Memory B cell (primary cell): Measurements from ENCODE around the gene KYNU.
A peak's percentile ranks its signal among the peaks of the same experiment; 100 is the strongest.
"Not testable (repeated sequence)": the region's sequence is repeated elsewhere in the genome, so short reads cannot be mapped to it uniquely, and the experiment has no call there.

Experiments
- ATAC-seq: fragments of 150-1000 bp; cut with Tn5 transposase; 2 replicates; pipeline ENCODE4 v1.10.0; 2021; ENCODE audit warnings: low read depth, mild to moderate bottlenecking, moderate library complexity
- DNase-seq, 2 donors: peaks; one replicate each; pipeline ENCODE4 v3.0.0; 2022; ENCODE audit warnings: low spot score in 2 of 2
- H3K27ac Mint-ChIP-seq: one replicate; pipeline ENCODE4 v1.8.0; 2022; ENCODE audit warnings: mild to moderate bottlenecking, moderate library complexity, mixed read lengths
- H3K27me3 Mint-ChIP-seq: one replicate; pipeline ENCODE4 v1.8.0; 2022; ENCODE audit warnings: mixed read lengths
- H3K36me3 Mint-ChIP-seq: one replicate; pipeline ENCODE4 v1.8.0; 2022; ENCODE audit warnings: mild to moderate bottlenecking, mixed read lengths
- H3K4me1 Mint-ChIP-seq: one replicate; pipeline ENCODE4 v1.8.0; 2022; ENCODE audit warnings: mixed read lengths
- H3K4me3 Mint-ChIP-seq: one replicate; pipeline ENCODE4 v1.8.0; 2022; ENCODE audit warnings: mild to moderate bottlenecking, moderate library complexity, mixed read lengths
- H3K9me3 Mint-ChIP-seq: one replicate; pipeline ENCODE4 v1.8.0; 2022; ENCODE audit warnings: mixed read lengths

Gene KYNU

DNA sequence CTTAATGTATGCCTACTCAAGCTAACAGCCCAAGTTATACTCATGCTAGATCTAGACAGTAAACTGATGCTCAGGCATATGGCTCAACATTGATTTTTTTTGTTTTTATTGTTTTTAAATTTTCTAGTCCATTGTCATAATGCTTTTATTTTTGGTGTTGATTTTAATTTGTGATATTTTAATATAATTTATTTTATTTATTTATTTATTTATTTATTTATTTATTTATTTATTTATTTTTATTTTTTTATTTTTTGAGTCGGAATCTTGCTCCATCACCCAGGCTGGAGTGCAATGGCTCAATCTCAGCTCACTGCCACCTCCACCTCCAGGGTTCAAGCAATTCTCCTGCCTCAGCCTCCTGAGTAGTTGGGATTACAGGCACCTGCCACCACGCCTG is 12.9 kb upstream of the KYNU start:
- H3K36me3 Mint-ChIP-seq, ATAC-seq, H3K27me3 Mint-ChIP-seq, H3K4me3 Mint-ChIP-seq, H3K27ac Mint-ChIP-seq, DNase-seq, H3K9me3 Mint-ChIP-seq: not testable (repeated sequence)
- peaks cover 32% of the 10 kb centered on the region for H3K4me1 Mint-ChIP-seq

- Mint-ChIP-seq H3K9me3 (no peaks in the 10 kb centered on the region), H3K4me1 (peaks cover 34% of the 10 kb centered on the region), H3K4me3 (peak overlapping the region; percentile 86), H3K27me3 (no peaks in the 10 kb centered on the region), H3K27ac (peak overlapping the region; percentile 97), H3K36me3 (peaks cover 3% of the 10 kb centered on the region)
- ATAC-seq (peak; percentile 89), DNase-seq (peak in 1 of 2 donors; percentile 52)
These were observed 11.5 kb upstream of the KYNU start for GRCh38 chr2:142865924-142866323.

GRCh38 chr2:142866426-142866825 is 11.0 kb upstream of the KYNU start:
- peak overlapping the region; percentile 53 for H3K4me3 Mint-ChIP-seq
- no peaks in the 10 kb centered on the region for H3K9me3 Mint-ChIP-seq
- no peak for DNase-seq
- H3K36me3 Mint-ChIP-seq = peaks cover 3% of the 10 kb centered on the region
- peaks cover 34% of the 10 kb centered on the region for H3K4me1 Mint-ChIP-seq
- no peak for ATAC-seq
- H3K27ac Mint-ChIP-seq = peak overlapping the region; percentile 97
- no peaks in the 10 kb centered on the region for H3K27me3 Mint-ChIP-seq

- peaks cover 3% of the 10 kb centered on the region for H3K36me3 Mint-ChIP-seq
These were observed 10.3 kb upstream of the KYNU start for GRCh38 chr2:142867136-142867535.

GRCh38 chr2:142868229-142868762 is 9.2 kb upstream of the KYNU start:
- Mint-ChIP-seq H3K27ac (peak overlapping the region; percentile 97), H3K36me3 (peaks cover 3% of the 10 kb centered on the region), H3K4me3 (peak overlapping the region; percentile 76), H3K27me3 (no peaks in the 10 kb centered on the region), H3K9me3 (no peaks in the 10 kb centered on the region), H3K4me1 (peaks cover 37% of the 10 kb centered on the region)
- DNase-seq (peak; percentile 25 to 32), ATAC-seq (peak; percentile 51)

More at GRCh38 chr2:142867136-142867535, 10.3 kb upstream of the KYNU start:
- H3K27me3 Mint-ChIP-seq = no peaks in the 10 kb centered on the region
- peak overlapping the region; percentile 53 for H3K4me3 Mint-ChIP-seq
- no peaks in the 10 kb centered on the region for H3K9me3 Mint-ChIP-seq
- peak; percentile 14 for ATAC-seq
- H3K27ac Mint-ChIP-seq = peak overlapping the region; percentile 97
- H3K4me1 Mint-ChIP-seq = peaks cover 34% of the 10 kb centered on the region
- DNase-seq = no peak

- not testable (repeated sequence) for DNase-seq, H3K36me3 Mint-ChIP-seq, ATAC-seq, H3K9me3 Mint-ChIP-seq, H3K27me3 Mint-ChIP-seq
- Mint-ChIP-seq H3K4me3 (peak overlapping the region; percentile 76), H3K4me1 (peaks cover 37% of the 10 kb centered on the region), H3K27ac (peak overlapping the region; percentile 97)
These were observed 8.4 kb upstream of the KYNU start for GRCh38 chr2:142869065-142869460.

- Mint-ChIP-seq H3K4me1 (peaks cover 40% of the 10 kb centered on the region), H3K4me3 (peak overlapping the region; percentile 76), H3K36me3 (peaks cover 3% of the 10 kb centered on the region), H3K9me3 (no peaks in the 10 kb centered on the region), H3K27me3 (no peaks in the 10 kb centered on the region), H3K27ac (peak overlapping the region; percentile 97)
- DNase-seq (no peak), ATAC-seq (no peak)
These were observed 7.9 kb upstream of the KYNU start for GRCh38 chr2:142869461-142870106.

- Mint-ChIP-seq H3K4me3 (peak overlapping the region; percentile 59), H3K27ac (peak overlapping the region; percentile 48), H3K27me3 (no peaks in the 10 kb centered on the region), H3K9me3 (no peaks in the 10 kb centered on the region), H3K4me1 (peaks cover 40% of the 10 kb centered on the region), H3K36me3 (peaks cover 3% of the 10 kb centered on the region)
- DNase-seq (no peak), ATAC-seq (no peak)
These were observed 6.9 kb upstream of the KYNU start for GRCh38 chr2:142870526-142870925.

GRCh38 chr2:142871396-142871795 is 6.1 kb upstream of the KYNU start:
- no peaks in the 10 kb centered on the region for H3K9me3 Mint-ChIP-seq
- H3K36me3 Mint-ChIP-seq = peaks cover 3% of the 10 kb centered on the region
- no peaks in the 10 kb centered on the region for H3K27me3 Mint-ChIP-seq
- peaks cover 35% of the 10 kb centered on the region for H3K4me1 Mint-ChIP-seq
- peak in 1 of 2 donors; percentile 16 for DNase-seq
- H3K27ac Mint-ChIP-seq = peak overlapping the region; percentile 78
- peak overlapping the region; percentile 40 for H3K4me3 Mint-ChIP-seq
- ATAC-seq = peak; percentile 16

DNA sequence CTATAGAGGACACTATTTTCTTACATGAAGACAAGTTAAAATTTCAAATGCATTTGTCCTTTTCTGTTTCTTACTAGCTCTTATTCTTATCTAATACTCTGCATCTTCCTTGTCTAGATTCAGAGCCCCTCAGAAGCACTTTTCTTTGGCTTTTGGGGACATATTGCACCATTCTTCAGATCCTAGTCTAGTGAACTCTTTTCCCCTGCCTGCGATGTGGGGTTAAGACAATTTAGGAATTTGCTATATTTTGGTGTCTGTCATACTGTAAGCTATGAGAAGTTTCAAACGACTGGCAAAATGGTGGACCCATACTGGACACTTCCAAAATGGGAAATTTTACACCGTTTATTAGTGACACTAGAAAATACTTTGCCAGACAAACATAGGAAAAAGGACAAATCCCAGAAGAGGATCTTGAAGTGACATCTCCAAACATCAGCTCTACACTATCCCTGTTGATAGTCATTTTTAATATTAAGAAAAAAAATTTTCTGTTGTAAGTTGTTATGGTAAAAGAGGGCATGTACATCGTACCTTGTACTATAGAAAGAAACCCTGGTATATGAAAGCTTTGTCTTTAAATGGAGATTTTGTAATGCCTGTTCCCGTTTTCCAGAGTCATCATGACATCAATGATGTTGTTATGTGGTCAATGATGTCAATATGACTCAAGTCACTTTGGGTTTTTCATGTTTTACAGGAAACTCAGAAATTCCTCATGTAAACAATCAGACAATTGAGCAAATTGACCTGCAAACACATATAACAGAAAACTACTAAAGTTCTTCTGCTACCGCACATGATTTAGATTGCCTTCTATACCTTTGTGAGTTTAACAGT is 4.4 kb upstream of the KYNU start:
- H3K27me3 Mint-ChIP-seq = no peaks in the 10 kb centered on the region
- H3K27ac Mint-ChIP-seq = peak overlapping the region; percentile 91
- ATAC-seq (peak; percentile 13), DNase-seq (no peak)
- H3K4me1 Mint-ChIP-seq = peaks cover 31% of the 10 kb centered on the region
- H3K9me3 Mint-ChIP-seq = no peaks in the 10 kb centered on the region
- H3K4me3 Mint-ChIP-seq = no peak overlapping the region
- peaks cover 3% of the 10 kb centered on the region for H3K36me3 Mint-ChIP-seq

DNA sequence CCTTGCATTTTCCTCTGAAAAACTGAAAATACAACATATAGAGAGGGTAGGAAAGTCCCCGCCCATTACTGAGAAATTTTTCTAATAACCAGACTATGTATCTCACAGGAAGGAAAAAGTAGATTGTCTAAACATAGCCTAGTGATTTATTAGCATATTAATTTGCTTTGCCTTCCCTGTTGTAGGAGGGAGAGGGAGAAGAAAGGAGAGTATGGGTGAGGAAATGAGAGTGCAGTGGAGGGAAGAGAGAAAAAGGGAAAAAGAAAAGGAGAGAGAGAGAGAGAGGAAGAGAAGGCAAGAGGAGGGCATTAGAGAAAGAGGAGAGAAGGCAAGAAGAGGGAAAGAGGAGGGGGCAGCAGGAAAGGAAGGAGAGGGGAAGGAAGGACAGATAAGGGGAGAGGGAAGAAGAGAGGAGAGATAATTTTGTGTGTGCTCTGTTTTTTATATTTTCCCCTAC is 3.6 kb upstream of the KYNU start:
- H3K27me3 Mint-ChIP-seq = no peaks in the 10 kb centered on the region
- peaks cover 27% of the 10 kb centered on the region for H3K4me1 Mint-ChIP-seq
- H3K9me3 Mint-ChIP-seq = no peaks in the 10 kb centered on the region
- H3K27ac Mint-ChIP-seq = peak overlapping the region; percentile 91
- no peaks in the 10 kb centered on the region for H3K36me3 Mint-ChIP-seq
- DNase-seq (no peak), ATAC-seq (no peak)
- H3K4me3 Mint-ChIP-seq = peak overlapping the region; percentile 61

DNA sequence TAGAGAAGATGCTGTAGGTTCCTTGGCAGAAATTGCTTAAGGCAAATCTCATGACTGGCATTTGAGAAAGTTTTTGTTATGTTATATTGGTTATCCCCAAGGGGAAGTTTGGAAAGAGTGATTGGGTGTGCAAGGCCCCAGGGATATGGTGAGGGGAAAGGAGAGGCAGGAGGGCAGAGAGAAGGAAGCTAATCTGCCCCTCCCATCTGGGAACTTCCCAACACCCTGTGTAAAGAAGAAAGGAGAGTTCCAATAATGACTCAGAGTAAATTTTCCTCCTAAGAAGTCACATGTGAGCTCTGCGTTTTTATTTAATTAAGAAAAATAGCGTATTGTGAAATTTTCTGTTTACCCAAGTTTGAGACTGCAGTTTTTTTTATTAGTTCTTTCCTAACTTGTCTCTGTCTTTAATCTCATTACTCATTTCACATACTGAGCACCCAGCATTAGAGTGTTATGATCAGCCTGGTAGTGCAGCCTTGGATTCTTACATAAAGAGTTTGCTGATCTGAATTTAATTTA is 3.1 kb upstream of the KYNU start:
- DNase-seq = no peak
- Mint-ChIP-seq H3K27ac (peak overlapping the region; percentile 91), H3K36me3 (no peaks in the 10 kb centered on the region), H3K4me3 (peak overlapping the region; percentile 19), H3K27me3 (no peaks in the 10 kb centered on the region), H3K4me1 (peaks cover 32% of the 10 kb centered on the region), H3K9me3 (no peaks in the 10 kb centered on the region)
- ATAC-seq = peak; percentile 7

- no peak for DNase-seq
- Mint-ChIP-seq H3K27me3 (no peaks in the 10 kb centered on the region), H3K27ac (peak overlapping the region; percentile 91), H3K4me1 (peaks cover 37% of the 10 kb centered on the region), H3K4me3 (no peak overlapping the region), H3K9me3 (no peaks in the 10 kb centered on the region), H3K36me3 (no peaks in the 10 kb centered on the region)
- ATAC-seq = no peak
These were observed 2.5 kb upstream of the KYNU start for GRCh38 chr2:142875010-142875409.

- Mint-ChIP-seq H3K27ac (peak overlapping the region; percentile 85), H3K9me3 (no peaks in the 10 kb centered on the region), H3K4me3 (no peak overlapping the region), H3K36me3 (no peaks in the 10 kb centered on the region), H3K4me1 (peaks cover 41% of the 10 kb centered on the region), H3K27me3 (no peaks in the 10 kb centered on the region)
- DNase-seq (no peak), ATAC-seq (no peak)
These were observed 1.8 kb upstream of the KYNU start for GRCh38 chr2:142875652-142876051.
